Liver (tissue), 3 donors: ENCODE measurements around the gene TPSG1.

Experiments
- CTCF ChIP-seq: fragments of 150-350 bp; IDR thresholded peaks from 2 replicates; pipeline ENCODE4 v1.5.1; 2017; ENCODE audit warnings: improper control_type of control experiment, low read depth, low read length; ENCODE audit not compliant: missing input control
- RAD21 ChIP-seq, 2 donors: IDR thresholded peaks; 2 replicates each; pipeline ENCODE4 v1.6.1; 2016; ENCODE audit warnings: antibody characterized with exemption in 2 of 2, mild to moderate bottlenecking in 2 of 2
- SP1 ChIP-seq: IDR thresholded peaks from 2 replicates; pipeline ENCODE4 v1.6.1; 2018; ENCODE audit warnings: antibody characterized with exemption, mild to moderate bottlenecking
- YY1 ChIP-seq: IDR thresholded peaks from 2 replicates; pipeline ENCODE4 v1.6.1; 2016; ENCODE audit warnings: antibody characterized with exemption, mild to moderate bottlenecking
- ZBTB33 ChIP-seq: IDR thresholded peaks from 2 replicates; pipeline ENCODE4 v1.6.1; 2016; ENCODE audit warnings: antibody characterized with exemption
- donor health status: healthy.
- donor health status: healthy.

GRCh38 chr16:1272453-1273198, 47.6 kb upstream of the TPSG1 start:
- TF ChIP-seq YY1 (no peak), CTCF (no peak), RAD21 (IDR thresholded peaks at IDR 0.05) (no peak), ZBTB33 (no peak), SP1 (no peak)
